CD14-positive monocyte (primary cell): Measurements from ENCODE around the gene PSMA7. TPM values are rescaled to one million over a fixed set of nuclear protein-coding genes. Genes with fewer than 3 reads are reported as not detected.

Experiments used
- DNase-seq, 3 donors: peaks; one replicate each; pipeline ENCODE4 v3.0.0-alpha.2; 2011 to 2022
- H2AFZ ChIP-seq: 2 replicates; pipeline ENCODE4 v1.6.0; 2012; ENCODE audit warnings: mild to moderate bottlenecking, low read depth, low read length, inconsistent platforms; ENCODE audit not compliant: insufficient read depth, poor library complexity, severe bottlenecking
- H3K27ac ChIP-seq, 2 donors: 1 replicate in 1 of 2; 2 replicates in 1 of 2; pipeline ENCODE4 v1.5.1; 2012 to 2013; ENCODE audit warnings: low read length in 2 of 2, control low read depth in 1 of 2, inconsistent platforms in 1 of 2, low read depth in 1 of 2, mild to moderate bottlenecking in 1 of 2
- H3K27me3 ChIP-seq, 2 donors: one replicate each; pipeline versions ENCODE4 v1.6.0 to v1.6.1; 2011 to 2013; ENCODE audit warnings: low read length in 2 of 2; ENCODE audit not compliant: control insufficient read depth in 2 of 2, insufficient read depth in 2 of 2
- H3K36me3 ChIP-seq, 2 donors: replicated peaks in 1 of 2; 1 replicate in 1 of 2; 2 replicates in 1 of 2; pipeline versions ENCODE4 v1.5.1 to v1.6.1; 2012 to 2013; ENCODE audit warnings: low read length in 2 of 2, control low read depth in 1 of 2, inconsistent platforms in 1 of 2, mild to moderate bottlenecking in 1 of 2; ENCODE audit not compliant: insufficient read depth in 2 of 2, control insufficient read depth in 1 of 2
- H3K4me1 ChIP-seq, 2 donors: 1 replicate in 1 of 2; 2 replicates in 1 of 2; pipeline versions ENCODE4 v1.5.1 to v1.6.1; 2012 to 2013; ENCODE audit warnings: low read length in 2 of 2, control low read depth in 1 of 2, inconsistent platforms in 1 of 2, mild to moderate bottlenecking in 1 of 2, moderate library complexity in 1 of 2; ENCODE audit not compliant: insufficient read depth in 2 of 2, control insufficient read depth in 1 of 2
- H3K4me2 ChIP-seq: replicated peaks from 2 replicates; pipeline ENCODE3; 2012; ENCODE audit warnings: low read length, moderate library complexity, mild to moderate bottlenecking; ENCODE audit not compliant: poor library complexity, severe bottlenecking; ENCODE audit errors: extremely low read depth
- H3K4me3 ChIP-seq, 3 experiments: fragments of 200-600 bp in 1 of 3; sonication (generic) in 1 of 3; replicated peaks in 1 of 3; 1 replicate in 2 of 3; 2 replicates in 1 of 3; pipeline ENCODE4 v1.5.1; 2011 to 2013; ENCODE audit warnings: low read length in 3 of 3, mild to moderate bottlenecking in 3 of 3, control low read depth in 2 of 3, low read depth in 2 of 3, inconsistent platforms in 1 of 3, moderate library complexity in 1 of 3
- H3K79me2 ChIP-seq: 2 replicates; pipeline ENCODE4 v1.6.0; 2012; ENCODE audit warnings: mild to moderate bottlenecking, control low read depth, inconsistent platforms, low read length, moderate library complexity; ENCODE audit not compliant: insufficient read depth
- H3K9ac ChIP-seq: 2 replicates; pipeline ENCODE4 v1.6.0; 2017; ENCODE audit warnings: low read length, mild to moderate bottlenecking; ENCODE audit not compliant: insufficient read depth, poor library complexity, severe bottlenecking
- H3K9me3 ChIP-seq, 2 donors: replicated peaks in 1 of 2; 1 replicate in 1 of 2; 2 replicates in 1 of 2; pipeline versions ENCODE4 v1.5.1 to v1.6.1; 2012 to 2013; ENCODE audit warnings: low read length in 2 of 2, control low read depth in 1 of 2; ENCODE audit not compliant: control insufficient read depth in 1 of 2, insufficient read depth in 1 of 2
- H4K20me1 ChIP-seq: 2 replicates; pipeline ENCODE4 v1.6.0; 2012; ENCODE audit warnings: mild to moderate bottlenecking, low read length, control low read depth, moderate library complexity; ENCODE audit not compliant: insufficient read depth
- H3K27ac Mint-ChIP-seq, 7 donors: one replicate each; pipeline ENCODE4 v1.8.0; 2020; ENCODE audit warnings: mild to moderate bottlenecking in 7 of 7, mixed read lengths in 7 of 7, moderate library complexity in 6 of 7, inconsistent platforms in 2 of 7
- H3K27me3 Mint-ChIP-seq, 3 donors: one replicate each; pipeline ENCODE4 v1.8.0; 2021 to 2022; ENCODE audit warnings: low read depth in 3 of 3, mild to moderate bottlenecking in 3 of 3, mixed read lengths in 3 of 3, moderate library complexity in 3 of 3, inconsistent platforms in 1 of 3
- H3K36me3 Mint-ChIP-seq, 2 donors: one replicate each; pipeline ENCODE4 v1.8.0; 2020; ENCODE audit warnings: mixed read lengths in 2 of 2, inconsistent platforms in 1 of 2, mild to moderate bottlenecking in 1 of 2
- H3K4me1 Mint-ChIP-seq: one replicate; pipeline ENCODE4 v1.8.0; 2020; ENCODE audit warnings: mild to moderate bottlenecking, mixed read lengths
- H3K4me3 Mint-ChIP-seq, 2 donors: one replicate each; pipeline ENCODE4 v1.8.0; 2020; ENCODE audit warnings: mild to moderate bottlenecking in 2 of 2, mixed read lengths in 2 of 2, moderate library complexity in 1 of 2
- H3K9me3 Mint-ChIP-seq, 7 donors: one replicate each; pipeline ENCODE4 v1.8.0; 2020 to 2022; ENCODE audit warnings: mixed read lengths in 7 of 7, mild to moderate bottlenecking in 6 of 7, moderate library complexity in 6 of 7, inconsistent platforms in 2 of 7
- CTCF ChIP-seq: fragments of 200-600 bp; IDR thresholded peaks from one replicate; pipeline ENCODE4 v1.8.0; 2022; ENCODE audit warnings: antibody characterized with exemption, mild to moderate bottlenecking
- WGBS: methylation state at CpG from one replicate; pipeline ENCODE4 v1.1.5; 2013; ENCODE audit warnings: missing lambda C conversion rate; ENCODE audit not compliant: insufficient coverage; 5-methylcytosine and 5-hydroxymethylcytosine counted together
- intact Hi-C, 2 donors: fragments of 100-400 bp; cut with micrococcal nuclease; formaldehyde crosslinking; loops; one replicate each; pipeline versions ENCODE4 v1.15.0 to v1.15.1; 2023
- polyA plus RNA-seq, 3 donors: library from polyadenylated mRNA; depleted of rRNA in 1 of 3; unstranded in 2 of 3; stranded (reverse) in 1 of 3; fragments of 300-500 nt in 2 of 3; fragments of >200 nt in 1 of 3; fragmentation: Illumina TruSeq in 2 of 3; gene quantifications; 1 replicate in 2 of 3; 2 replicates in 1 of 3; pipeline ENCODE4 v1.2.3, GENCODE V29; 2012 to 2021

Gene PSMA7
- polyA plus RNA-seq, 3 donors = 402 to 668 (median 527) TPM

- H3K4me3 ChIP-seq = no peak overlapping the region
- intact Hi-C loops = no loop called here
- Mint-ChIP-seq H3K9me3 (no peaks in the 10 kb centered on the region), H3K4me3 (no peak overlapping the region), H3K36me3 (peaks cover 31 to 80% of the 10 kb centered on the region in 2 donors), H3K4me1 (no peaks in the 10 kb centered on the region), H3K27me3 (peaks cover 0 to 2% (median 0%) of the 10 kb centered on the region in 3 donors), H3K27ac (peak overlapping the region in 6 of 7 donors; percentile 20 to 75 (median 44))
- no peaks in the 10 kb centered on the region for H3K27me3 ChIP-seq
- WGBS = 96% methylated on average over 25 of the region's 26 CpGs
- H4K20me1 ChIP-seq = no peaks in the 10 kb centered on the region
- no peaks in the 10 kb centered on the region for H3K9me3 ChIP-seq
- H3K36me3 ChIP-seq = peaks cover 27 to 47% of the 10 kb centered on the region in 2 donors
- no peak for DNase-seq
- H3K4me1 ChIP-seq = no peaks in the 10 kb centered on the region
- H3K9ac ChIP-seq = no peak overlapping the region
- no peak for TF ChIP-seq CTCF
- no peaks in the 10 kb centered on the region for H3K79me2 ChIP-seq
- H2AFZ ChIP-seq = no peak overlapping the region
- H3K27ac ChIP-seq = no peak overlapping the region
- H3K4me2 ChIP-seq = no peak overlapping the region
Observed at GRCh38 chr20:62174870-62175624, 31.9 kb upstream of the PSMA7 start.

DNA sequence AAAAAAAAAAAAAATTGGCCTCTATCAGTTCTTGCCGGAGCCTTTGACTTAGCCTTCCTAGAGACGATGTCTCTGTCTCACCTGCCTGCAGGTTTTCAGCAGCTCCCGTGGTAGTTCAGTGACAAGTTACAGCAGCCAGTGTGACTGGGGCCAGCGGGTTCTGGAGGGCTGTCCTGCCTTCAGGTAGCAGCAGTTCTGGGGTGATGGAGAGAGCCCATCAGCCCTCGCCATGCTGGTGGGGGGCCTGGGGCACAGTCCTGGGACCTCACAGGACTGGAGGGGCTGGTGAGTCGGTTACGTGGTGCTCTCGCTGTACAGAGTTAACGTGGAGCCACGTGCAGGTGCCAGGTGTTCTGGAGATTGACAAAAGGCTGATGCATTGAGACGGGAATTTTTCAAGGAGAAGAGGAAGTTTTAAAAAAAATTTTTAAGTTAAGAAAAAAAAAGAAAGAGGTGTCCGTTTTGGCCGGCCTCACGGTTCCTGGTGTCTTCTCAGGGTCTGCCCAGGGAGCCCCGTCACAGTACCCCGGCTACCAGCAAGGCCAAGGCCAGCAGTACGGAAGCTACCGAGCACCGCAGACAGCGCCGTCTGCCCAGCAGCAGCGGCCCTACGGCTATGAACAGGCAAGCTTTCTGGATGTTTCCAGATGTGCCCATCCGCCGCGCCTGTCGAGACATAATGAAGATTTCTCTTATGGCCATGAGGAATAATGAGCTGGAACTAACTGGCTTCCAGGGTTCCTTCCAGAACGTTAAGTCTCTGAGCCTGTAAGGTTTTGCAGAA lies 31.0 kb upstream of the PSMA7 start:
- Histone ChIP-seq H2AFZ (no peak overlapping the region), H3K27me3 (no peaks in the 10 kb centered on the region), H4K20me1 (no peaks in the 10 kb centered on the region), H3K4me1 (no peaks in the 10 kb centered on the region), H3K4me2 (no peak overlapping the region), H3K9ac (no peak overlapping the region), H3K79me2 (no peaks in the 10 kb centered on the region), H3K36me3 (peaks cover 27 to 51% of the 10 kb centered on the region in 2 donors), H3K9me3 (no peaks in the 10 kb centered on the region), H3K27ac (no peak overlapping the region), H3K4me3 (no peak overlapping the region)
- H3K4me3 Mint-ChIP-seq = no peak overlapping the region
- H3K4me1 Mint-ChIP-seq = no peaks in the 10 kb centered on the region
- 98% methylated on average over 28 of the region's 28 CpGs for WGBS
- H3K36me3 Mint-ChIP-seq = peaks cover 39 to 83% of the 10 kb centered on the region in 2 donors
- DNase-seq = no peak
- TF ChIP-seq CTCF = no peak
- peak overlapping the region in 3 of 7 donors; percentile 18 to 52 (median 23) for H3K27ac Mint-ChIP-seq
- peaks cover 0 to 2% (median 0%) of the 10 kb centered on the region in 3 donors for H3K27me3 Mint-ChIP-seq
- H3K9me3 Mint-ChIP-seq = no peaks in the 10 kb centered on the region
- intact Hi-C loops = no loop called here
